ENCODE measurements around the gene USP12.

USP12 gene

DNA sequence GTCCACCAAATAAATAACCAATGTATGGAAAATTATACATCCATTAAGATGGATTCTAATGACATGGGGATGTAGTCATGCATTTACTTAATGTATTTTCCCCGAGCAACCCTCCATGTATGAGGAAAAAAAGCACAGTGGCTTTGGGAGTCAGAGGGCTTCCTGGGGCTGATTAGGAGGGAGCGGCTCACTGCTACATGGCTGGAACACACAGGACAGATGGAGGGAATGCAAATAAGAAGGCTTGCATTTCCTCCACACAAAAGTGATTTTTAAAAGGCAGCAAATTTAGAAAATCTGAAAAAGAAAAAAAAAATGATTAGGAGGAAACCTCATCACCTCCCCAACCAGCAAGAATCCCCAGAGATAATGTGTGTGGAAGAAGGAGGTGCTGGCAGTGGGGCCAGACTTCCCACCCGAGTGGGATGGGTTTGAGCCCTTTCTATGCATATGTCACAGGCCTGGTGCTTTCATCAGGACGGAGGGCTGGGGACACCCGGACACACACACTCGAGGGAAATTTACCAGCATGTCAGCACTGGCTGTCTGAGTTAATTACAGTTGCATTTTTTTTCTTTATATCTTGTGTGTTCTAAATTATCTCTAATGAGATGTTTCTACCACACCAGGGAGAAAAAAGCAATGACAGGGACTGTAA is 118.9 kb downstream of the USP12 start:
- Histone ChIP-seq H3K9me3 (ENCODE audit: low read length) (no peaks in the 10 kb centered on the region), H3K4me2 (ENCODE audit: low read length) (no peak overlapping the region), H3K9ac (ENCODE audit: low read length) (no peak overlapping the region), H3K79me2 (ENCODE audit: insufficient read depth, low read length) (no peaks in the 10 kb centered on the region), H3K9me2 (ENCODE audit: low read depth, low read length) (no peaks in the 10 kb centered on the region), H2AFZ (ENCODE audit: low read length) (no peak overlapping the region), H3F3A (ENCODE audit: insufficient read depth, low read length) (no peaks in the 10 kb centered on the region), H3K4me3 (ENCODE audit: low read depth, low read length, poor library complexity, severe bottlenecking) (no peak overlapping the region), H4K20me1 (ENCODE audit: insufficient read depth, low read length) (no peaks in the 10 kb centered on the region), H3K36me3 (ENCODE audit: insufficient read depth, low read length) (no peaks in the 10 kb centered on the region), H3K4me1 (ENCODE audit: insufficient read depth, low read length, severe bottlenecking) (no peaks in the 10 kb centered on the region), H3K27ac (ENCODE audit: low read depth, low read length, poor library complexity, severe bottlenecking) (no peak overlapping the region), H3K27me3 (ENCODE audit: insufficient read depth, low read length) (no peaks in the 10 kb centered on the region)
- TF ChIP-seq CTCF (IDR thresholded peaks at IDR 0.05; ENCODE audit: low read length) (no peak), EZH2 (IDR thresholded peaks at IDR 0.05; ENCODE audit: borderline replicate concordance, low read length) (no peak)

- no peaks in the 10 kb centered on the region for H3K9me3 ChIP-seq (ENCODE audit: low read length)
- H3K9ac ChIP-seq (ENCODE audit: low read length), result no peak overlapping the region
- no peak for TF ChIP-seq EZH2 (IDR thresholded peaks at IDR 0.05; ENCODE audit: borderline replicate concordance, low read length)
- H3K79me2 ChIP-seq (ENCODE audit: insufficient read depth, low read length), result no peaks in the 10 kb centered on the region
- H3K27ac ChIP-seq (ENCODE audit: low read depth, low read length, poor library complexity, severe bottlenecking), result no peak overlapping the region
- no peaks in the 10 kb centered on the region for H3K9me2 ChIP-seq (ENCODE audit: low read depth, low read length)
- H3K4me1 ChIP-seq (ENCODE audit: insufficient read depth, low read length, severe bottlenecking), result peaks cover 8% of the 10 kb centered on the region
- H3K4me2 ChIP-seq (ENCODE audit: low read length), result no peak overlapping the region
- no peaks in the 10 kb centered on the region for H3K27me3 ChIP-seq (ENCODE audit: insufficient read depth, low read length)
- no peaks in the 10 kb centered on the region for H3F3A ChIP-seq (ENCODE audit: insufficient read depth, low read length)
- H4K20me1 ChIP-seq (ENCODE audit: insufficient read depth, low read length), result no peaks in the 10 kb centered on the region
- no peaks in the 10 kb centered on the region for H3K36me3 ChIP-seq (ENCODE audit: insufficient read depth, low read length)
- no peak overlapping the region for H2AFZ ChIP-seq (ENCODE audit: low read length)
- H3K4me3 ChIP-seq (ENCODE audit: low read depth, low read length, poor library complexity, severe bottlenecking), result no peak overlapping the region
Measured at GRCh38 chr13:27047081-27047480, 124.5 kb downstream of the USP12 start.

DNA sequence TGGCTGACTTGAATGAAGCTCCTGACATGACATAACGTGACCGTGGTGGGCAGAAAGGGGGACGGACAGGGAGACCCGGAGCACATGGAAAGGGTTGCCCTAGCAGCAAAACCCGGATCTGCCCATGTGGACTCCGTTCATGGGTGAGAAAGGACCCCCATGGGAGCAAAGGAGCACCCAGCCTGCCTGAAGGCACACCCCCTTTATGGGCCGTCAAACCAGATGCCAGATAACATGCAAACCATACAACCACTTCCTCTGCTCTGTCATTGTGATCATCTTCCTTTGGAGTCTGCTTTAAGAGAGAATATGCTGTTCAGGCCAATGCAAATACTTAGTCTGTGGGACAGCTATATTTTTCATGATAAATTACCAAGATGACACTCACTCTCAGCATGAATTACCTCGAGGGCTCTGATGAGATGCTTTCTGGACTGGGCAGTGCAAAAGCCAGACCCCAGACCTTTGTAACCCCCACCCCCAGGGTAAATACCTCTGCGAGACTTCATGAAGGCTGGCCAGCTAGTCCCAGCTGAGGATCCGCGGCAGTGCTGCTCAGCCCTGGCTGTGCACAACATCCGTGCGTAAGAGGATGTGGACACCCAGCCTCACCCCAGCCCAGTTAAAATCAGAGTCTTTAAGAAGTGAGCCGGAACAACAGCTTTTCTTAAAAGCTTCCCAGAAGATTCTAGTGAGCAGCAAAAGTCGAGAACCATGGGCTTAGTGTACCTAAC is 126.6 kb downstream of the USP12 start:
- no peaks in the 10 kb centered on the region for H3K79me2 ChIP-seq (ENCODE audit: insufficient read depth, low read length)
- no peak overlapping the region for H3K9ac ChIP-seq (ENCODE audit: low read length)

More for the DNA sequence above, 126.6 kb downstream of the USP12 start:
- Histone ChIP-seq H3K4me1 (ENCODE audit: insufficient read depth, low read length, severe bottlenecking) (peaks cover 8% of the 10 kb centered on the region), H3K4me3 (ENCODE audit: low read depth, low read length, poor library complexity, severe bottlenecking) (no peak overlapping the region), H3F3A (ENCODE audit: insufficient read depth, low read length) (no peaks in the 10 kb centered on the region), H3K36me3 (ENCODE audit: insufficient read depth, low read length) (no peaks in the 10 kb centered on the region), H3K9me2 (ENCODE audit: low read depth, low read length) (no peaks in the 10 kb centered on the region), H2AFZ (ENCODE audit: low read length) (no peak overlapping the region), H4K20me1 (ENCODE audit: insufficient read depth, low read length) (no peaks in the 10 kb centered on the region), H3K27ac (ENCODE audit: low read depth, low read length, poor library complexity, severe bottlenecking) (no peak overlapping the region), H3K4me2 (ENCODE audit: low read length) (peak overlapping the region; percentile 48; the same call in 1 of the 2 replicates), H3K27me3 (ENCODE audit: insufficient read depth, low read length) (no peaks in the 10 kb centered on the region), H3K9me3 (ENCODE audit: low read length) (no peaks in the 10 kb centered on the region)
- no peak for TF ChIP-seq EZH2 (IDR thresholded peaks at IDR 0.05; ENCODE audit: borderline replicate concordance, low read length)
- no peak for TF ChIP-seq CTCF (IDR thresholded peaks at IDR 0.05; ENCODE audit: low read length)
